Activated T-cell treated with anti-CD3 and anti-CD28 coated beads, Interleukin-2, amount 50 U/mL, for 72 hours (primary cell): ENCODE results near the gene AMOTL2. TPM values are rescaled to one million over a fixed set of nuclear protein-coding genes. Genes with fewer than 3 reads are reported as not detected.
A peak's percentile ranks its signal among the peaks of the same experiment; 100 is the strongest.

Source experiments
- ATAC-seq, 2 donors: fragments of 150-1000 bp; cut with Tn5 transposase; replicated peaks in 1 of 2; 2 replicates each; pipeline ENCODE4 v1.10.0; 2021; ENCODE audit warnings: moderate library complexity in 2 of 2, mild to moderate bottlenecking in 1 of 2
- DNase-seq, 2 donors: peaks; one replicate each; pipeline ENCODE4 v3.0.0; 2021 to 2022; ENCODE audit warnings: mixed read lengths in 1 of 2
- H3K27ac Mint-ChIP-seq: one replicate; pipeline ENCODE4 v1.8.0; 2022; ENCODE audit warnings: mild to moderate bottlenecking, moderate library complexity, mixed read lengths
- H3K27me3 Mint-ChIP-seq: one replicate; pipeline ENCODE4 v1.8.0; 2022; ENCODE audit warnings: low read depth, mixed read lengths
- H3K36me3 Mint-ChIP-seq, 2 donors: one replicate each; pipeline ENCODE4 v1.8.0; 2022; ENCODE audit warnings: mixed read lengths in 2 of 2, mild to moderate bottlenecking in 1 of 2; ENCODE audit not compliant: insufficient read depth in 2 of 2
- H3K4me1 Mint-ChIP-seq: one replicate; pipeline ENCODE4 v1.8.0; 2022; ENCODE audit warnings: low read depth, mixed read lengths
- H3K4me3 Mint-ChIP-seq, 2 donors: one replicate each; pipeline ENCODE4 v1.8.0; 2022; ENCODE audit warnings: mild to moderate bottlenecking in 2 of 2, mixed read lengths in 2 of 2, moderate library complexity in 2 of 2
- H3K9me3 Mint-ChIP-seq, 2 donors: one replicate each; pipeline ENCODE4 v1.8.0; 2022; ENCODE audit warnings: mixed read lengths in 2 of 2
- total RNA-seq, 2 donors: library from RNA; stranded (reverse); gene quantifications; one replicate each; pipeline ENCODE4 v1.2.3, GENCODE V29; 2022

AMOTL2 gene
- total RNA-seq, 2 donors from 2014 or later: 0.07 TPM; not detected in 1

GRCh38 chr3:134376385-134376765 is 2.1 kb upstream of the AMOTL2 start:
- ATAC-seq (no peak), DNase-seq (no peak)
- Mint-ChIP-seq H3K36me3 (peaks cover 0 to 1% of the 10 kb centered on the region in 2 donors), H3K4me3 (no peak overlapping the region), H3K27ac (no peak overlapping the region), H3K4me1 (peaks cover 26% of the 10 kb centered on the region), H3K9me3 (no peaks in the 10 kb centered on the region), H3K27me3 (peaks cover 69% of the 10 kb centered on the region)

- ATAC-seq (no peak), DNase-seq (no peak)
- Mint-ChIP-seq H3K9me3 (no peaks in the 10 kb centered on the region), H3K36me3 (peaks cover 0 to 1% of the 10 kb centered on the region in 2 donors), H3K4me3 (peak overlapping the region; percentile 71 to 87), H3K27ac (no peak overlapping the region), H3K4me1 (peaks cover 26% of the 10 kb centered on the region), H3K27me3 (peaks cover 63% of the 10 kb centered on the region)
Observed at GRCh38 chr3:134375582-134376384, 1.5 kb upstream of the AMOTL2 start.

DNA sequence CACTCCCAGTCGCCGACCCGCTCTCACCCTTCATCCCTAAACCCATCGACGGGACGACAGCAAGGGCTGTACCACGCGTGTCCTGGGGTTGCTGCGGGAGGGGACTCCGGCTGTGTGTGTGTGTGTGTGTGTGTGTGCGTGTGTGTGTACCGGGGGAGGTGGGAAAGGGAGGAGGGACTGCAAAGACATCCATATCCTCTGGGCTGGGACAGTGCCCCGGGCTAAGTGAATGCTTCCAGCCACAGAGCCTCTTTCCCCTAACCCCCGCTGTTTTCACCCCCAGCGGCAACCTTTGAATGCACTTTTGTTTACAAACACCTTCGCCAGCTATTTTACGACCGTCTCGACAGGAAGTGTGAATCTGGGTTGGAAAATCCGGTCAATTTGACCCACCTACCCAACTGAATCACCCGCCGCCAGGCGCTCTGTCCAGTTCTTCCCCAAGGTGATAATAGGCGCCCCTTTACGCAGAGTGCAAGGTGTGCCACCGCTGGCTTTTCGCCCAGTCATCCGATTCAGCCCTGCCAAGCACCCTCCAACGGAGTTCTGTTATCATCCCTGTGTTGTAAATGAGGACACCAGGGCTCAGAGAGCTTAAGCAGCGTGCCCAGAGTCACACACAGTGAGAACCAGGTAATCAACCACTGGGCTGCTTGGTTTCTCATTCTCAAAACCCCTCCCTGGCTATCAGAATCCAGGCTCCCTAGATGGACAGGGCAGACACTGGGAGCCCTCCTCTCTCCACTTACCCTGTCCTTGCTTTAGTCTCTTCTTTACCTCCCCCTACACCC is 739 bp upstream of the AMOTL2 start:
- peak overlapping the region; percentile 71 to 87 for H3K4me3 Mint-ChIP-seq
- peaks cover 26% of the 10 kb centered on the region for H3K4me1 Mint-ChIP-seq
- ATAC-seq: no peak
- peaks cover 0 to 1% of the 10 kb centered on the region in 2 donors for H3K36me3 Mint-ChIP-seq
- H3K27me3 Mint-ChIP-seq: peaks cover 57% of the 10 kb centered on the region
- no peaks in the 10 kb centered on the region for H3K9me3 Mint-ChIP-seq
- no peak overlapping the region for H3K27ac Mint-ChIP-seq
- DNase-seq: no peak

DNA sequence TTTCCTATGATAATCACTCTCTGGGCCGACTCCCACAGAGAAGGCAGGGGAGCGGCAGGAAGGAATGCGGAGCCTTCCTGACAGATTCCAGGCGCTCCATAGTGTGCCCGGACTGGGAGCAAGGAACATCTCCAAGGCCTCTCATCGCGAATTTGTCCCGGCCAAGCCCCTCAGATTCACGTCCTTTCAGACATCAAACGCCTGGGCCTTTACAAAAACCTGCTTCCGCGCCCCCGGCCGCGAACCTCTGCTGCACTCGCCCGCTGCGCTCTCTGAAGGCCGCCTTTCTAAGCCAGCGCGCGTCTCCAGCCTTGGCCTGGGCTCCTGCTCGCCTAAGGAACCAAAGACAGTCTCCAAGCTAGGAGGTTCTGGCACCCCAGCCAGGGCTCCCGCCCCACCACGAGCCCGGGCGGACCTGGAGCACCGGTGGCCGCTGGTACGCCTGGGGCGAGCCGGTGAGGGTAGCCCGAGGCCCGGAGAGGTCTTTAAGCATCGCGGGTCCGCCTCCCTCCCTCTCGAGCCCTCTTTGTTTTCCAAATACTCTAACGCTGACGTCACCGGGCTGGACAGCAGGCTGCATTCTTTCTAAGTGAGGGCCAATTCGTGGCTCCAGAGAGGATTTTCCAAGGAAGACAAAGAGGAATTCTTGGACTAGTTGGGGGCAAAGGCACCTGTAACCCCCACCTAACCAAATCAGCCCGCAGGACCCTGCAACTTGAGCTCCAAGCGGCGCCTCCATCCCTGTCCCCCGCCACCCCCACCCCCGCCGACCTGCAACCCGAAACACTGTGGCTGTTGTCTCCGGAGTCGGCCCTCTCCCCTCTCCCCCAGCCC is 759 bp downstream of the AMOTL2 start:
- H3K27me3 Mint-ChIP-seq: peaks cover 60% of the 10 kb centered on the region
- DNase-seq (no peak), ATAC-seq (no peak)
- peak overlapping the region; percentile 60 to 87 for H3K4me3 Mint-ChIP-seq
- peaks cover 21% of the 10 kb centered on the region for H3K4me1 Mint-ChIP-seq
- no peaks in the 10 kb centered on the region for H3K9me3 Mint-ChIP-seq
- H3K27ac Mint-ChIP-seq: no peak overlapping the region
- H3K36me3 Mint-ChIP-seq: peaks cover 0 to 1% of the 10 kb centered on the region in 2 donors

GRCh38 chr3:134372396-134373270 is 1.6 kb downstream of the AMOTL2 start:
- no peak overlapping the region for H3K27ac Mint-ChIP-seq
- ATAC-seq (no peak), DNase-seq (no peak)
- H3K36me3 Mint-ChIP-seq: peaks cover 0 to 1% of the 10 kb centered on the region in 2 donors
- H3K9me3 Mint-ChIP-seq: no peaks in the 10 kb centered on the region
- H3K4me3 Mint-ChIP-seq: peak overlapping the region in 1 of 2 donors; percentile 29
- peaks cover 52% of the 10 kb centered on the region for H3K27me3 Mint-ChIP-seq
- peaks cover 14% of the 10 kb centered on the region for H3K4me1 Mint-ChIP-seq

DNA sequence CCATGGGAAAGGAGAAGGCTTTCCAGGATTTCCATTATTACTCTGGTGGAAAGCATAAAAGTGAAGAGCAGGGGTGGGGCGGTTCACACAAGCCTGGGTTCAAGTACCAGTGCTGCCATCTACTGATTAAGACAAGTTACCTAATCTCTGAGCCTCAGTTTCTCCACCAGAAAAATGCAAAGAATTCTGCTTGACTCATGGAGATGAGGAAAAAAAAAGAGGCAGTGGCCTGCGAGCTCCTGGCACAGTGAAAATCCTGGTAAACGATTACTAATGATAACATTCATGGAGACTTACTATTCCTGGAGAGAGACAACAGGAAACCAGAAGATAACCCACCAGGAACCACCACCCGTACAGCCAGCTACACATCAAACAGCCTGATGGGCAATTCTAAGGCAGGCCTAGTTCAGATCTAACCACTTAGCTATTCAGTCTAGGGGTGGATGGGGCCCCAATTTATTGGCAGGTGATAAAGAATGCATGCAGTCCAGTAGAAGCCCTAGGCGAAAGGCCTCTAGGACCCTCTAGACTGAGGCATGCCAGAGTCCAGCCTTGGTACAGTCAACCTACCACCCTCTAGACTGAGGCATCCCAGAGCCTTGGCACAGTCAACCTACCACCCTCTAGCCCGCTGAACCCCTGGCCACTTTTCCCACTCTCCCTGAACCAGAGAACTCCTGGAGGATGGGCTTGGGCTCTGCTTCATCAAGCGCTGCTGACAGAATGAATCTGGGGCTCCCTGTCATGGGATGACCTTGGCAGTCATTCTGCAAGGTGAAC is 2.5 kb downstream of the AMOTL2 start:
- Mint-ChIP-seq H3K27ac (no peak overlapping the region), H3K4me3 (no peak overlapping the region), H3K36me3 (peaks cover 0 to 1% of the 10 kb centered on the region in 2 donors), H3K4me1 (peaks cover 14% of the 10 kb centered on the region), H3K27me3 (peaks cover 43% of the 10 kb centered on the region), H3K9me3 (no peaks in the 10 kb centered on the region)
- DNase-seq (no peak), ATAC-seq (no peak)

DNA sequence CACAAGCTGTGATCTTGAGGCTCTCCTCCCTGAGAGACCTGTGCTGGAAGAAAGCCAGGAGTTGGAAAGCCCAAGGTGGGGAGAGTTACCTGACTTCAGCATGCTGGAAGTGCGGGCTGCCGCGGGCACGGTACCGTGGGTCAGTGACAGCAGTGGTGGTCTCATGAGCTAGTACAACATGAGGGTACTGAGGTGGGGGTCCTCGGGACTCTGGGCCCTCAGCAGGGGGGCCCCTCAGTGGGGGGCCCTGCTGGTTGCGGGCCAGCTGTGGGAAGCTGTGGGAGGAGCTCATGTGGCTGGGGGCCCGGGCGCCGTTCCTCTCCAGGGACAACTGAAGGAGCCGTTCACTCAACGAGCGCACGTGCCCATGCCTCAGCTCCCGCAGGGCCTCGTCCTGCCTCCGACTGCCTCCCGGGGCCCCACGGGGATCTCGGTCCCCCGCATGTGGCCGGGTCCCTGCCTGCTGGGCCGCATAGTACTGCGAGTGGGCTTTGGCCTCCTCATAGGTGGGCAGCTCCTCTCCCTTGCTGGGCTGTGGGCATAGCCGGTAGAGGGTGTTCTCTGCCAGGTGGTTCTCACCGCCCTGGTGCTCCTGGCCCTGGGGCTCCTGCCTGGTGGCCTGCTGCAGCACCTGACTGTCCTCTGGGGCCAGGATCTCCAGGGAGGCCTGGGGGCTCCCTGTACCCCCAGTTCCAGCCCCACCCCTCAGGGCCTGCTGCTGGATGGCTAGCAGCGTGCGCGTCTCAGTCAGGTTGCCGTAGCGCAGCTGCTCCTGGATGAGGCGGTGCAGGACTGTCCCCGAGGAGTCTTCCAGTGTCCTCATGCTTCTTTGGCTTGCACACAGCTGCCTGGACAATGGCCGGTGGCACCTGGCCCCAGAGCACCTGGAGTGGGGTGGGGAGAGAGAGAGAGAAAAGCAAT is 3.4 kb downstream of the AMOTL2 start:
- Mint-ChIP-seq H3K36me3 (peaks cover 0 to 1% of the 10 kb centered on the region in 2 donors), H3K4me1 (peaks cover 14% of the 10 kb centered on the region), H3K27me3 (peaks cover 34% of the 10 kb centered on the region), H3K9me3 (no peaks in the 10 kb centered on the region), H3K4me3 (no peak overlapping the region), H3K27ac (no peak overlapping the region)
- ATAC-seq: no peak
- DNase-seq: no peak

- H3K4me3 Mint-ChIP-seq: no peak overlapping the region
- H3K27ac Mint-ChIP-seq: no peak overlapping the region
- no peak for DNase-seq
- H3K36me3 Mint-ChIP-seq: peaks cover 0 to 1% of the 10 kb centered on the region in 2 donors
- H3K9me3 Mint-ChIP-seq: no peaks in the 10 kb centered on the region
- no peak for ATAC-seq
- peaks cover 29% of the 10 kb centered on the region for H3K27me3 Mint-ChIP-seq
- H3K4me1 Mint-ChIP-seq: peaks cover 12% of the 10 kb centered on the region
Observed at GRCh38 chr3:134369861-134370596, 4.2 kb downstream of the AMOTL2 start.

DNA sequence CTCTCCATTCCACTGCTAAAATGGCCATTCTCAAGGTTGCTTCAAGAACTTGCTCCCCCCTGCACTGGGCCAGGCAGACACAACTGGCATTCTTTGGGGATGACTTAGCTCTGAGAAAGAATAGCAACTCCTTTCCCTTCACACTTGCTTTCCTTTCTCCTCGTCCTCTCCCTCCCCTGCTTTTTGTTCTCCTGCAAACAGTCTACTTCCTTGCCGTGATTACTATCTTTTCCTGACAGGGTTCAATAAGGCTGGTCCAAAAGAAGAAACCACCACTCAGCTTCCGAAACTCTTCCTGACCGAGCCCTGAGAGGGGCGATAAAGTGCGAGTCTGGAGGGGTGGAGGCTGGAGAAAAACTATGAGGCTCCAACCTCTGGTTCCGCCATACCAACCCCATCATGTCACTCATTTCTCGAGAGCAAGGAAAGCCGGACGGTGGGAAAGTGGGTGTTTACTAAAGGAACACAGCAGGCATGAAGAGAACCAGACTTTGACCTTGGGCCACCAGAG is 5.0 kb downstream of the AMOTL2 start:
- Mint-ChIP-seq H3K27ac (no peak overlapping the region), H3K27me3 (peaks cover 30% of the 10 kb centered on the region), H3K4me1 (peaks cover 12% of the 10 kb centered on the region), H3K9me3 (no peaks in the 10 kb centered on the region), H3K36me3 (no peaks in the 10 kb centered on the region), H3K4me3 (no peak overlapping the region)
- DNase-seq (no peak), ATAC-seq (no peak)

DNA sequence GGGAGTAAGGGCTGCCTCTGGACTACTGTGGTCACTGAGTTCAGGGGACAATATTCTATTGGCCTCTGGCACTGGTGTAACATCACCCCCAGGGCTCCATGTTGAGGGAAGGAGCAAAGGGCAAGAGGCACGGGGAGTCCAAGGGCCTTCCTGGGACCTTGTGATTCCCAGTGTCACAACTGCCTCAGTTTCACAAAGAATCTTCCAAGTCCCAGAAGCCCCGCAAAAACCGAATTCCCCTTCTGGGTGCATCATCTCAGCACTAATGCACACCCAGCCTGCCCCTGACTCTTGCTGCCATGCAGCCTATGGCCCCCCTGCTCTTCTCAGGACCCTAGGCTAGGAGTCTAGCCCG is 5.5 kb downstream of the AMOTL2 start:
- peaks cover 31% of the 10 kb centered on the region for H3K27me3 Mint-ChIP-seq
- H3K36me3 Mint-ChIP-seq: no peaks in the 10 kb centered on the region
- ATAC-seq (no peak), DNase-seq (no peak)
- no peak overlapping the region for H3K4me3 Mint-ChIP-seq
- peaks cover 14% of the 10 kb centered on the region for H3K4me1 Mint-ChIP-seq
- no peaks in the 10 kb centered on the region for H3K9me3 Mint-ChIP-seq
- no peak overlapping the region for H3K27ac Mint-ChIP-seq
